ENCODE data around the gene ZNF536.
"Not testable (repeated sequence)": the region's sequence is repeated elsewhere in the genome, so short reads cannot be mapped to it uniquely, and the experiment has no call there.

Gene ZNF536

GRCh38 chr19:30420881-30421280 is 48.7 kb downstream of the ZNF536 start:
- no peak for DNase-seq

GRCh38 chr19:30421571-30421970 is 49.4 kb downstream of the ZNF536 start:
- no peak for DNase-seq

GRCh38 chr19:30423481-30423880 is 51.3 kb downstream of the ZNF536 start:
- no peak for DNase-seq

DNA sequence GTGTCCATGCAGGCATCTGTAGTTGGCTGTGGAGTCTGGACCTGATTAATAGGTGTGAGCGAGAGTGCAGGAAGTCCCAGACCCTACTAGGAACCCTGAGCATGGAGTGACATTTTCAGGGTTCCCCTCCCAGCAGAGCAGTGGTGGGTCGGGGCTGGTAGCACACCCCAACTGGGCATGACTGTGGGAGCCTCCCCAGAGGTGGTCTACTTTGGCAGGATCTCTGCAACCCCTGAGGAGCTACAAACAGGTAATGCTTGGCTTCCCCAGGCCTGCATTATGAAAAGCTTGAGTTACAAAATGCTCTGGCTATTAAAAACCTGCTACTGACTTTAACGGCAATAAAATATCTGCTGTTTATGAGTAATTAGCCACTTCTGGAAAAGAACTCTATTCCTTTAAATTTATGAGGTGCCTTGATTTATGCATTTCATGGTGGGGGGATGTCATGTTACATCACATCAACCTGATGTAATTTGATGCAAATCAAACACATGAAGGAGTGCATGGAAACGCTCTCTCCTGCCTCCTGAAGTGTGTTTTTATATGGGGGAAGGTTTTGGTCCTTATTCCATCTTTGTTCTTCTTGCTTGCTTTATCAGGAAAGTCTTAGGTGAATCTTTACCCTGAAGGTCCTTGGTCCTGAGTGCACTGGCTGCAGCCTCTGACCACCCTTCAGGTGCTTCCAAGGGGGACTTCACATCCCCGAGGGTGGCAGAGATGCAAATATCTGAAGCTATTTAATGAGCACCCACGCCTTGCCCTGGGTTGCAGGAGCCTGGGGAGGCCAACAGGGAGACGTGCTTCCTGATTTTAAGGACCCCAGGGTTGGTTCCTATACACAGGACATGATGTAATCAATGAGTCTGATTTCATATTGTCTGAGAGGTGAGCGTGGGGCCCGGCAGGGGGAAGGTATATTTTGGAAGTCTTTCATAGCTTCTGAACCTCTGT is 54.0 kb downstream of the ZNF536 start:
- no peak for DNase-seq

DNA sequence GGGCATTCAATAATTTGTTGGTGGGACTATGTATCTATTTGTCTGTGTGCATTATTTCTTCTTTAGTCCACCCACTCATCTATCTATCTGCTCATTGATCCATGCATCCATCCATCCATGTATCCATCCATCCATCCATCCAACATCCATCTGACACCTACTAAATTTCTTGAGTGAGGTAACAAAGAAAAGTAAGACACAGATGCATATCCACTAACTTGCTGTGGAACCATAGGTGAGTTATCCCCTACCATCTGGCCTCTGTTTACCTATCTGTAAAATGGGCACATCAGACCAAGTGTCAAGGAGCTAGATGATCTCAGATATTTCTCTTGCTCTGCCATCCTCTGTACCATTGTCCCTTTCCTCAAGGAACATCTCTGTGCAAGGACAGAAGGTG is 54.7 kb downstream of the ZNF536 start:
- DNase-seq: no peak

GRCh38 chr19:30428092-30428680 is 56.0 kb downstream of the ZNF536 start:
- no peak for DNase-seq

DNA sequence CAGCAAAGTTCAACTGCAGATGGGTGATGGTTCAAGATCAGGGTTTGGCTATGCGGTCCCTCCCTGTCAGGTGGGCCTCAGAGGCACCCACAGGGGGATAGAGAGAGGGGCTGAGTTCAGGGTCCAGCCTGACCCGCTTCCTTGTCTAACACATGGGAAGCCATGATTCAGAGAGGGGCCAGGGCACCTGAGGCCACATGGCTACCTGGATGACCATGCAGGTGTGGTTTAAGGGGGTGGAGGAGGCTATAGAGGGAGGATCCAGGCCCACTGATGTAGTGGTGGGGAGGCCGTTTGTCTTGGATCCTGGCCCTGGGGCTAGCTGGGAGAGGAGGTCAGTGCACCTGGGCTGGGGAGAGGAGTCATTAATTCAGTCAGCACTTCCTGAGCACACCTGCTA is 56.7 kb downstream of the ZNF536 start:
- no peak for DNase-seq

DNA sequence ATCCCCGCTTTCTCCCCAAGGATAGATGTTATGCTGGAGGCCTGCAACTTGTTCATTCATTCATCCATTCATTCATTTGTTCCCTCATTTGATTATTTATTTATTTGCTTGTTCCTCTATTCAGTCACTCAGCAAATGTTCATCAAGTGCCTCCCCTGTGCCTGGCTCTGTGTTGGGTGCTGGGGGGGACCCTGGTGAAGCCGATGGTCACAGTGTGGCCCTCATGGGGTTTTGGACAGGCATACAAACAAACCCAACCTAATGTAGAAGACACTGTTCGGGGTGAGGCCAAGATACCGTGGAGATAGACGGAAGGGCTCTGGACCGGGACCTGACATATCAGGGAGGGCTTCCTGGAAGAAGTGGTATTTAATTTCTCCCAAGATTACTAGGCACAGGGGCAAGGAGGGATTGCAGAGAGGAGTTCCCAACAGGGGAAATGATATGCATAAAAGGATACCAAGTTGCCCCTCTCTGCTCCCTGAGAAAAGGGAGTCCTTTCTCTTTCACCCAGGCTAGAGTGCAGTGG is 58.1 kb downstream of the ZNF536 start:
- DNase-seq: no peak

- DNase-seq: no peak
Measured at GRCh38 chr19:30431591-30431990, 59.4 kb downstream of the ZNF536 start.

DNA sequence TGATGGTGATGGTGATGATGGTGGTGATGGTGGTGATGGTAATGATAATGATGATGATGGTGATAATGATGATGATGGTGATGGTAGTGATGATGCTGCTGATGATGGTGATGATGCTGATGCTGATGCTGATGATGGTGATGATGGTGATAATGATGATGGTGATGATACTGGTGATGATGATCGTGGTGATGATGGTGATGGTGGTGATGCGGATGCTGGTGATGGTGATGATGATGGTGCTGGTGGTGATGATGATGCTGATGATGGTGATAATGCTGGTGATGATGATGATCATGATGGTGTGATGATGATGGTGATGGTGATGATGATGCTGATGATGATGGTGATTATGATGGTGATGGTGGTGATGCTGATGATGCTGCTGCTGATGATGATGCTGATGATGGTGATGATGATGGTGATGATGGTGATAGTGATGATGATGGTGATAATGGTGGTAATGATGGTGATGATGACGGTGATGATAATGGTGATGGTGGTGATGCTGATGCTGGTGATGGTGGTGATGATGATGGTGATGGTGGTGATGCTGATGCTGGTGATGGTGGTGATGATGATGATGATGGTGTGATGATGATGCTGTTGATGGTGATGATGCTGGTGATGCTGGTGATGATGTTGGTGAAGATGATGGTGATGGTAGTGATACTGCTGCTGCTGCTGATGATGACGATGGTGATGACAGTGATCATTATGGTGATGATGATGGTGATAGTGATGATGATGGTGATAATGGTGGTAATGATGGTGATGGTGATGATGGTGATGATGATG is 62.8 kb downstream of the ZNF536 start:
- DNase-seq: no peak

- DNase-seq: no peak
Measured at GRCh38 chr19:30437869-30438268, 65.7 kb downstream of the ZNF536 start.

DNA sequence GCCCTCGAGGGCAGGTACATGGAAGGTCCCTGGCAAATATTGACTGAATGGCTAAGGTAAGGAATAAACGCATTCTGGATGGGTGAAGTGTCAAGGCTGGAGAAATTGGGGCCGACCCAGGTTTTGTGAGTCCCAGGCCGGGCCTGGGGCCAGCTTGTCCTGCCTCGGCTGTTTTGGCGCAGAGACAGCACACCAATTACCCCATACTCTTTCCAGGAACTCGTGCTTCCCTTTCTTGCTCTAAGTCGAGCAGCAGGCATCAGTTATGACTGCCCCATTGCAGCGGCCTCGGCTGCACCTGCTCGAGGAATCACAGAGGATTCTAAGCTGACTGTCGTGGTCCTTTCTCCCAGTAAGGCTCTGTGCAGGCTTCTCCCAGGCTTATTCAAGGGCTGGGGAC is 67.1 kb downstream of the ZNF536 start:
- DNase-seq: no peak

GRCh38 chr19:30441011-30441410 is 68.8 kb downstream of the ZNF536 start:
- DNase-seq: no peak

DNA sequence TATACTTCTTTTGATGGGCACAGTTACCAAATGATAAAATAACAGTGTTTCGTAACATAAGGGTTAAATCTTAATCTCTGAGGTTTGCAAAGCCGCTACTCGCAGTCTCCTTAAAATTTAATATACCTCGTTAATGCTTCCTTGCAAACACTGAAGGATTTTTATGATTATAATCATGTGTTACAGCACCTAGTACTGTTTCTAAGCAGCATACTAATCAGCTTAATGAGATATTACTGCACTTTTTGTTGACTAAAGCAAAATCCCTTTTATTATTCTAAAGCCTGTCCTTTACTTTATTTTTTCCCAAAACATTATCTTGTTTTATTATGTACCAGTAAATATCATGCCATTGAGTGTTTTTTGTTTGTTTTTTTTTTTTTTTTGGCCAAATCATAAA is 70.5 kb downstream of the ZNF536 start:
- DNase-seq: no peak

- DNase-seq: no peak
Measured at GRCh38 chr19:30443531-30444252, 71.5 kb downstream of the ZNF536 start.

DNA sequence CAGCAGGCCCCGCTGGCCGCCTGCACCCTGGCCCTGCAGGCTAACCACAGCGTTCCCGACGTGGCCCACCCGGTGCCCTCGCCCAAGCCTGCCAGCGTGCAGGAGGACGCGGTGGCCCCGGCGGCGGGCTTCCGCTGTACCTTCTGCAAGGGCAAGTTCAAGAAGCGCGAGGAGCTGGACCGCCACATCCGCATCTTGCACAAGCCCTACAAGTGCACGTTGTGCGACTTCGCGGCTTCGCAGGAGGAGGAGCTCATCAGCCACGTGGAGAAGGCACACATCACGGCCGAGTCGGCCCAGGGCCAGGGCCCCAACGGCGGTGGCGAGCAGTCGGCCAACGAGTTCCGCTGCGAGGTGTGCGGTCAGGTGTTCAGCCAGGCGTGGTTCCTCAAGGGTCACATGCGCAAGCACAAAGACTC is 72.1 kb downstream of the ZNF536 start:
- no peak for DNase-seq

DNA sequence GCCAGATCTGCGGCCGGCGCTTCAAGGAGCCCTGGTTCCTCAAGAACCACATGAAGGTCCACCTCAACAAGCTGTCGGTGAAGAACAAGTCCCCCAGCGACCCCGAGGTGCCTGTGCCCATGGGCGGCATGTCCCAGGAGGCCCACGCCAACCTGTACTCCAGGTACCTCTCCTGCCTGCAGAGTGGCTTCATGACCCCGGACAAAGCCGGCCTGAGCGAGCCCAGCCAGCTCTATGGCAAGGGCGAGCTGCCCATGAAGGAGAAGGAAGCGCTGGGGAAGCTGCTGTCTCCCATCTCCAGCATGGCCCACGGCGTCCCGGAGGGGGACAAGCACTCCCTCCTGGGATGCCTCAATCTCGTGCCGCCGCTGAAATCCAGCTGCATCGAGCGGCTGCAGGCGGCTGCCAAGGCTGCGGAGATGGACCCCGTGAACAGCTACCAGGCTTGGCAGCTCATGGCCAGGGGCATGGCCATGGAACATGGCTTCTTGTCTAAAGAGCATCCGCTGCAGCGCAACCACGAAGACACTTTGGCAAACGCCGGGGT is 72.6 kb downstream of the ZNF536 start:
- no peak for DNase-seq

DNA sequence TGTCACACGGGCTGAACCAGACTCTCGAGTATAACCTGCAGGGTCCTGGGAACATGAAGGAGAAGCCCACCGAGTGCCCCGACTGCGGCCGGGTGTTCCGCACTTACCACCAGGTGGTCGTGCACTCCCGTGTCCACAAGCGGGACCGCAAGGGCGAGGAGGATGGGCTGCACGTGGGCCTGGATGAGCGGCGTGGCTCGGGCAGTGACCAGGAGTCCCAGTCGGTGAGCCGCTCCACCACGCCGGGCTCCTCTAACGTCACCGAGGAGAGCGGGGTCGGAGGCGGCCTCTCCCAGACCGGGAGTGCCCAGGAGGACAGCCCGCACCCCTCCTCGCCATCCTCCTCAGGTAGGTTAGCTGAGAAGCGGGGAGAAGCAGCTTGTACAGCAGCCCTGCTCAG is 73.2 kb downstream of the ZNF536 start:
- no peak for DNase-seq

DNA sequence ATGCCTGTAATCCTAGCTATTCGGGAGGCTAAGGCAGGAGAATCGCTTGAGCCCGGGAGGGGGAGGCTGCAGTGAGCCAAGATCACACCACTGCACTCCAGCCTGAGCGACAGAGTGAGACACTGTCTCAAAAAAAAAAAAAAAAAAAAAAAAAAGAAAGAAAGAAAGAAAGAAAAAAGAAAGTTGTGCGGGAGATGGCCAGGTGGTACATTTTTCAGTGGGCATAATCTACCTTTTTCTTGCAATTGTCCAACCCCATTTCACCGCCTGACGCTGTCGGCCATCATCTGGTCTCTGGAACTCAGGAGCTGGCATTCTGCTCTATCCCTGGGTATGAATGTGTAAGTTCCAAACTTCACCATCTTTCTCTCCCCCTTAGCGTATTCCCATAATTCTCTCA is 73.9 kb downstream of the ZNF536 start:
- not testable (repeated sequence) for DNase-seq

DNA sequence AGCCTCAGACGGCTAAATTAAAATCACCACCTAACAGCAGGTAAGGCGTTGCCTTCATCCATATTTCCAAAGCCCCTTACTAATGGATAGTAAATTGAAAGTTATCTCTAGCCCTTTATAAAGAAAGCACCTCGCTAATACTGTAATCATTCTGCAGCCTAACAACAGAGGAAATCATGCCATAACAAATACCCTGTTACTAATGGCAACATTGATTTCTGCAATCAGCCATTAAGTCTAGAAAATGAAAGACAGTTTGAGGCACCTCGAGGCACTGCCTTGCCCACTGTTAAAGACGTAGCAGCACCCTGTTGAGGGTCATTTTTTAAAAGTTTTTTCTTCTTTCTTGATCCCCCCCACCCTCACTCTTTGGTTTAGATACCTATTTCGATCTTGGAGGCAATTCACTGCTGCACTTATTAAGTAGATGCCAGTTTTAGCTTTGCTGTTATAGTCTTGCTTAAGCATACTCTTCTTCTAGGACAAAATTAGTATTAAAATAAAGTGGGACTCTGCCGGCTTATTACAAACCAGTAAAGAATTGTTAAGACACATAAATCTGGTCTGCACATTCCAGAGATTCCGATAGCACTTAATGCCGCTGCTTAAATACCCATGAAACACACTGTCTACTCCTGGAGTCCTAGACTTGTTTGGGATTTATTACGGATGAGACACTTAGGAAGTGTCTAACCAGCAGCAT is 74.8 kb downstream of the ZNF536 start:
- no peak for DNase-seq

DNA sequence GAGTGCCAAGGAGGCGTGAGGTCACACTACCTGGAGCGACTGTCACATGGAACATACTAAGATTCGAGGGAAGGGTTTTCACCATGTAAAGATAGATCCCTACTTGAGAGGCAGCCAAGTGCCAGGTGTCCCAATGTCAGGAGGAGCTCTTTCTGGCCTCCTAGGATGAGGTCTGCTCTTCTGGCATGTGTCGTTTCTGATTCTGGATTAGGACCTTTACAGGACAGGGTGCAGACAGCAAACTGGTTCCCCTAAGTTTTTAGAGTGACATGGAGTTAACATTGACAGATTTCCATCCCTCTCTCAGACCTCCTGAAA is 75.3 kb downstream of the ZNF536 start:
- no peak for DNase-seq

Data from T1000 (cell line).